Progenitor cell of endocrine pancreas (in vitro differentiated cells): ENCODE measurements around the gene SZT2. TPM values are rescaled to one million over a fixed set of nuclear protein-coding genes. Genes with fewer than 3 reads are reported as not detected.

Source experiments
- DNase-seq: peaks from one replicate; pipeline ENCODE4 v3.0.0; 2021; ENCODE audit warnings: low spot score; ENCODE audit not compliant: unreplicated experiment
- H3K27ac Mint-ChIP-seq: 2 replicates; pipeline ENCODE4 v1.8.0; 2021; ENCODE audit warnings: mild to moderate bottlenecking, moderate library complexity, mixed read lengths
- H3K27me3 Mint-ChIP-seq: 2 replicates; pipeline ENCODE4 v1.8.0; 2021; ENCODE audit warnings: mixed read lengths
- H3K36me3 Mint-ChIP-seq: 2 replicates; pipeline ENCODE4 v1.8.0; 2022; ENCODE audit warnings: mixed read lengths; ENCODE audit not compliant: insufficient read depth
- H3K4me1 Mint-ChIP-seq: 2 replicates; pipeline ENCODE4 v1.8.0; 2021; ENCODE audit warnings: low read depth, mixed read lengths
- H3K4me3 Mint-ChIP-seq: 2 replicates; pipeline ENCODE4 v1.8.0; 2021; ENCODE audit warnings: low read depth, mild to moderate bottlenecking, moderate library complexity, mixed read lengths
- H3K9me3 Mint-ChIP-seq: 2 replicates; pipeline ENCODE4 v1.8.0; 2021; ENCODE audit warnings: low read depth, mixed read lengths
- total RNA-seq: library from RNA; stranded (reverse); gene quantifications from 2 replicates; pipeline ENCODE4 v1.2.1, GENCODE V29; 2021
- TF ChIP-seq, protein P1 (sequence below): fragments of 200-600 bp; sonication (generic); IDR thresholded peaks from one replicate; pipeline ENCODE4 v1.5.0; 2021; ENCODE audit warnings: antibody characterized with exemption, mild to moderate bottlenecking; ENCODE audit not compliant: unreplicated experiment

The SZT2 gene
- total RNA-seq, 1 donor from 2014 or later = 75.4 TPM

DNA sequence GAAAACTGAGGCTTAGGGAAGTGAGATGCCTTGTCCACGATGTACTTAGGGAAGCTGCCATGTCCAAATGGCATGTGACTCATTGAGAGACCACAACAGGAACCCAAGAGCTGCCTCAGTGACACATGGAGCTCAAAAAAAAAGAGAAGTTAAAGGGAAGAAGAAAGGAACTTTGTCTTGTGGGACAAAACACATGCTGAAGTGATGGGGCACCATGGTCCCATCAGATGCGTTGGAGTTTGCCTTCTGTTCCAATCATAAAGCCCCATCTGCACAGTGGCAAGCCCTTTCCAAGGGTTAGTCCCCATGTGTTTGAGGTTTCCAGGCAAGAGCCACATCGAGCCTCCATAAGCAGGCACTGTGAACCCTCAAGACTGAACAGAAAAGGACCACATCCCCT, 8.1 kb upstream of the SZT2 start:
- TF ChIP-seq, protein P1, sequence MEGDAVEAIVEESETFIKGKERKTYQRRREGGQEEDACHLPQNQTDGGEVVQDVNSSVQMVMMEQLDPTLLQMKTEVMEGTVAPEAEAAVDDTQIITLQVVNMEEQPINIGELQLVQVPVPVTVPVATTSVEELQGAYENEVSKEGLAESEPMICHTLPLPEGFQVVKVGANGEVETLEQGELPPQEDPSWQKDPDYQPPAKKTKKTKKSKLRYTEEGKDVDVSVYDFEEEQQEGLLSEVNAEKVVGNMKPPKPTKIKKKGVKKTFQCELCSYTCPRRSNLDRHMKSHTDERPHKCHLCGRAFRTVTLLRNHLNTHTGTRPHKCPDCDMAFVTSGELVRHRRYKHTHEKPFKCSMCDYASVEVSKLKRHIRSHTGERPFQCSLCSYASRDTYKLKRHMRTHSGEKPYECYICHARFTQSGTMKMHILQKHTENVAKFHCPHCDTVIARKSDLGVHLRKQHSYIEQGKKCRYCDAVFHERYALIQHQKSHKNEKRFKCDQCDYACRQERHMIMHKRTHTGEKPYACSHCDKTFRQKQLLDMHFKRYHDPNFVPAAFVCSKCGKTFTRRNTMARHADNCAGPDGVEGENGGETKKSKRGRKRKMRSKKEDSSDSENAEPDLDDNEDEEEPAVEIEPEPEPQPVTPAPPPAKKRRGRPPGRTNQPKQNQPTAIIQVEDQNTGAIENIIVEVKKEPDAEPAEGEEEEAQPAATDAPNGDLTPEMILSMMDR = no peak
- H3K36me3 Mint-ChIP-seq = peaks cover 7% of the 10 kb centered on the region
- no peak for DNase-seq
- no peaks in the 10 kb centered on the region for H3K9me3 Mint-ChIP-seq
- peak overlapping the region; percentile 84 for H3K27ac Mint-ChIP-seq
- H3K4me1 Mint-ChIP-seq = no peaks in the 10 kb centered on the region
- H3K27me3 Mint-ChIP-seq = no peaks in the 10 kb centered on the region
- H3K4me3 Mint-ChIP-seq = no peak overlapping the region

DNA sequence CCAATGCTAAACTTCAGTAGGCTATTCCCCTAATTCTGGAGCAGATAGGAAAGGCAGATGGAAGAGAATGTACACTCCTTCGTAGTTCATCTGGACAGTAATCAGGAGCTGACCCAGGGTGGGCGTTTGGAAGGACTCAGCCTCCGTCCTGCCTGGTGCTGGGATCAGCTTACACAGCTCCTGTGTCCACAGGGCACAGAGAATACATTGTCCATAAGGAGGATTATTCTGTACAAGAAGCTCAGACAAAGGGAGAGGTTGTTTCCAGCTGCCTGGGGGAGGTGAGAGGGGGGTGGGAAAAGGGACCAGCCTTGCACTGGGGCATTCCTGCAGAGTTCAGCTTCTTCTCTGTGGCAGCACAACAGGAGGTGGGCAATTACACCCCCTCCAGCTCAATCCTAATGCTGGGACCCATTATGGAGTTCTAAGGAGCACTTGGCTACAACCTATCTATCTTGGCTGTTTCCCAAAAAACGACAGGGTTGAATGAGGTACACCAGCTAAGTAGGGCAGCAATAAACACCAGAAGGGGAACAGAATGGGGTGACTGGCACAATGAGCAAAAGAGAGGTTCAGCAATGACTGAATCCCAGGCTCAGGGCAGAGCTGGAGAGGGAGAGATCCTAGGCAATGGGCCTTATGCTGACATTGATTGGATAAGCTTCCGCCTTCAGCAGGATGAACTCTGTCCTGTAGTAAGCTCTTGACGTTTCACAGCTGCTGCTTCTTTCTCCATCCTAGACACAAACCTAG, 7.5 kb upstream of the SZT2 start:
- no peak for DNase-seq
- Mint-ChIP-seq H3K4me1 (no peaks in the 10 kb centered on the region), H3K27ac (peak overlapping the region; percentile 84)

DNA sequence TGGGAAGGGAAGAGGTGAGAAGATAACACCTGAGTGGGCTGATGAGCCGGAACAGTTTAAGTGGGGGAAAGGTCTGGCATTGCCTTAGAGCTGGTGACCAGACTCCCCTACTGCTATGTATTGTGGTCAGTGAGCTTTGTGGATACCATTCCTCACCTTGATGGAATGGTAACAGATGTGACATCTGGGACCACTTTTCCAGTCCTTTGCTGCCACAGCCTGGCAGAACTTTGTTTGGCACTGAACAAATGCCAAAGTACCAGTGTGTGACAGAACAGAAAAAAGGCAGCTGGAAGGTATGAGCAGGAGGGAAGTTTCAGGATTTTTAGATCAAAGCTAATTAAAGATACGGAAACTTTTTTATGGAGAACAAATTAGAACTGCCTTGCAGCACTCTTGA, 6.2 kb upstream of the SZT2 start:
- Mint-ChIP-seq H3K27me3 (no peaks in the 10 kb centered on the region), H3K27ac (no peak overlapping the region), H3K9me3 (no peaks in the 10 kb centered on the region), H3K36me3 (peaks cover 7% of the 10 kb centered on the region), H3K4me1 (peaks cover under 1% of the 10 kb centered on the region), H3K4me3 (no peak overlapping the region)
- TF ChIP-seq, protein P1 = peak; percentile 15
- no peak for DNase-seq

More for the DNA sequence above, 7.5 kb upstream of the SZT2 start:
- Mint-ChIP-seq H3K4me3 (no peak overlapping the region), H3K9me3 (no peaks in the 10 kb centered on the region), H3K36me3 (peaks cover 7% of the 10 kb centered on the region), H3K27me3 (no peaks in the 10 kb centered on the region)
- TF ChIP-seq, protein P1 = no peak

DNA sequence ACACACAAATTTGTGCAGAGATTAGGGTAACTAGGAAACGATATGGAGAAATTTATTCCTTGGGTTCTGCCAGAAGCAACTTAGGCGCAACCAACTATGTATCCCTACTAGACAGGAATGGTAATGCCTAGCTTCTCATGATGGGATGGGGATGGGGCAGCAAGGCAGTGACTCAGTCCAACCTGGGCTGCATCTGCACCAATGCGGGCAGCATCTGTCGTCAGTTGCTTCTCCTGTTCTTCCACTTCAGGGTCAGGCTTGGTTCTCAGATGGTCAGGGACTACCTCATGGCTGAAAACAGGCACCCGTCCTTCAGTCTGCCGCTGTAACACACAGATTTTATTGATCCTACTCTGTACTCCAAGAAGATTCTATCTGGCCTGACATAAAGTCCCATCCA, 3.0 kb upstream of the SZT2 start:
- no peaks in the 10 kb centered on the region for H3K9me3 Mint-ChIP-seq
- H3K27ac Mint-ChIP-seq = peak overlapping the region; percentile 10
- peaks cover 19% of the 10 kb centered on the region for H3K4me1 Mint-ChIP-seq
- peaks cover 7% of the 10 kb centered on the region for H3K36me3 Mint-ChIP-seq
- TF ChIP-seq, protein P1 = no peak
- H3K4me3 Mint-ChIP-seq = no peak overlapping the region
- H3K27me3 Mint-ChIP-seq = no peaks in the 10 kb centered on the region
- DNase-seq = no peak

DNA sequence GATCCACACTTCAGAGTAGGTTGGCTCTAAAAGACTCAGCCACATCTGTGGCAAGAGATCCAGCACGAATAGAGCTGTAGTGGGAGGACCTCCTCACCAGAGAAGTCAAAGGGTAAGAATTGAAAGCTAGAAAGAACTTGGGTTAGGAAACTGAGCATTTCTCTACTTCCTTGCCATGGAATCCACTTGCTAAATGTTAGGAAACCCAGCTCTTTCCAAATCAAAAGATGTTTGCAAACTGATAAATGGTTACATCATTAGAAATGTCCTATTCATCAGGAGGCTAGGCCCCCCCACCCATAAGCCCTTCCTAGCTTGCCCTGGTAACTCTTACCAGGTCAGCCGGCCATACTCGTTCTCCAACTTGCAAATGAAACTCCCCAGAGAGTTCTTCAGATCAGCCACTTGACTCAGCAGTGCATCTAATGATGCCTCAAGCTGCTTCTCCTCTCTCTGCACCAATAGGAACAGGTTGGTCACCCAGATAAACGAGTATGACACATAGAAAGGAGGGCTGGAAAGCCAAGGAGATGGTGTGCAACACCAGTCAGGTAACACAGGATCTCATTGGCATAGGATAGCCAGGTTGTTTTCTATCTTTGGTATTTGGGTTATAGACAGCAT, 1.6 kb upstream of the SZT2 start:
- H3K36me3 Mint-ChIP-seq = peaks cover 7% of the 10 kb centered on the region
- no peaks in the 10 kb centered on the region for H3K27me3 Mint-ChIP-seq
- no peaks in the 10 kb centered on the region for H3K9me3 Mint-ChIP-seq
- peaks cover 19% of the 10 kb centered on the region for H3K4me1 Mint-ChIP-seq
- peak overlapping the region; percentile 43 for H3K27ac Mint-ChIP-seq
- no peak for DNase-seq
- peak overlapping the region; percentile 99 for H3K4me3 Mint-ChIP-seq
- TF ChIP-seq, protein P1 = no peak
